ENCODE data around the gene GNB2.
"Not testable (repeated sequence)": the region's sequence is repeated elsewhere in the genome, so short reads cannot be mapped to it uniquely, and the experiment has no call there.

Gene GNB2

DNA sequence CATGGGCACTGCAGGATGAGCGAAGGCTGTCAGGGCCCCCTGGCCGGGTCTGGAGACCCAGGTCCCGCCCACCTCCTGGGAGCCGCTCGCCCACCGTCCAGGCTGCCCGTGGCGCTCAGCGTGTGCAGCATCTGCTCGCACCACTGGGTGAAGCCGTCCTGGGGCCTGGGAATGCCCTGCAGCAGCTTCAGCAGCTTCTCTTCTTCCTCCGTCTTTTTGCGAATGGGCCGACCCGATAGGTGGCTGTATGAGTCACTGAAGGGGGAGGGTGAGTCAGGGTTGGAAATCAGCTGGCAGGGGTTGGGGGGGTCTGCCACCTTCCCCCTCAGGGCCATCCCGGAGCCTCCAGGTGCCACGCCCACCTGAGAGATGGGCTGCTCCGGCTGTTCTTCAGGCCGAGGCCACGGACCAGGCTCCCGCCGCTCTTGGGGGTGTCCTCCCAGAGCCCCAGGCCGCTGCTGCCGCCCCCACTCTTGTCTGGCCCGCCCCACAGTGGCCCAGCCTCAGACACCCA lies 8.7 kb downstream of the GNB2 start:
- no peak for DNase-seq

GRCh38 chr7:100682991-100683658 lies 9.6 kb downstream of the GNB2 start:
- DNase-seq = no peak

- no peak for DNase-seq
Measured at GRCh38 chr7:100683659-100684533, 10.4 kb downstream of the GNB2 start.

- DNase-seq = no peak
Measured at GRCh38 chr7:100684534-100685042, 11.0 kb downstream of the GNB2 start.

DNA sequence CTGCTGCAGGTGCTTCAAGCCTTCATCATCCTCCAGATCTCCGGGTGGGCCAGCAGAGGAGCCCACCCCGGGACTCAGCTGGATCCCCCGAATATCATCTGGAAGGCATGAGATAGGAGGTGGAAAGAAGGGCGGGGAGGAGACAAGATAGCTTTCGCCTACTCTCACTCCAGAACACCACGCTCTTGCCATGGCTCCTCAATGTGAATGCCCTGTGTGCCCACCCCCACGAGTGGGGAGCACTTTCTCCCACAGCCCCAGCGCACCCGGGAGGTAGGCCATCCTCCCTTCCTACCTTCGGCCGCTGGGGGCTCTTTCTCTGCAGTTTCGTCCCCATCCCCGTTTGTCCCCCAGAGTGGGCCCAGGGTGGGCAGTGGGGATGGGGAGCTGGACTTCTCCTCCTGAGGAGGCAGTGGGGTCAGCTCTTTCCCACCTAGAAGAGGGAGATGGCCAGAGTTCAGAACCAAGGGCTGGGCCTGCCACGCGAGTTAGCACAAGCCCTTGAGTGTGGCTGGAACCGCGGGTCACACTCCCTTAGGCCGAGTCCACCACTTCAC lies 11.6 kb downstream of the GNB2 start:
- no peak for DNase-seq

DNA sequence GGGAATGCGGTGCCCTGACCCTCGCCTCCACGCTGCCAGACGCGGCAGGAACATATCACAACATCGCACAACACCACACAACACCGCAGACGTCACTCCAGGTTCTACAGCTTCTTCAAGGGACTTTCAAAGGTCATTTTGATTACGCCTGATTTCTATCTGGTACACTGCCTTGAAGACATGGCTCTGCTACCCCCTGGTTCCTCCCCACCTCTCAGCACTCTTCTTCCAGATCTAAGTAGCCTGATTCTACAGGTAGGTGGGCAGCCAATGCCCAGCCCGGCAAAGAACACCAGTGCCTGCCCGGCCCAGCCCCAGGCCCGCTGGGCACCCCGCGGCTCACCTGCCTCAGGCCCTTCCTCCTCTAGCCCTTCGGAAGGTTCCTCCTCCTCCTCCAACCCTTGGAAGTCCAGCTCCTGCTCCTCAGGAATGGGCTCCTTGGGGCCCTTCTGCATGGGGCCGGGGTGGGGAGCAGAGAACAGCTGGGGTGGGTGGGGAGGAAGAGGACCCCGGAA lies 12.1 kb downstream of the GNB2 start:
- no peak for DNase-seq

- DNase-seq = no peak
Measured at GRCh38 chr7:100686201-100686821, 12.8 kb downstream of the GNB2 start.

DNA sequence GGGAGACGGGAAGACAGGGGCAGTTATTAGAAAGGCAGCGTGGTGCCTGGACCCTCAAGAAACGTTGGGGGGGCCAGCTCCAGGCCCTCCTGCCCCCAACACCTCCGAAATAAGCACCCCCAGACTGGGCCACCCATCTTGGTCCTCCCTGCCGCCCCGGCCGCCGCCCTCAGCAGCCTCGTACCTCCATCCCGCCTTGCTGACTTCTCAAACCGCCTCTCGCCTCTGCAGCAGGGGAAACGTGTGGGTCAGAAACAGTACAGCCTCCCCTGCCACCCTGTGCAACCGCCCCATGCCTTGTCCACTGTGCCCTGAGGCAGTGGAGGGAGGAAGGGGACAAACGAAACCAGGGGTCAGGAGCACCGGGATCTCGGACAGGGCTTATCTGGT lies 13.3 kb downstream of the GNB2 start:
- no peak for DNase-seq

GRCh38 chr7:100687261-100687660 lies 13.7 kb downstream of the GNB2 start:
- DNase-seq = no peak

DNA sequence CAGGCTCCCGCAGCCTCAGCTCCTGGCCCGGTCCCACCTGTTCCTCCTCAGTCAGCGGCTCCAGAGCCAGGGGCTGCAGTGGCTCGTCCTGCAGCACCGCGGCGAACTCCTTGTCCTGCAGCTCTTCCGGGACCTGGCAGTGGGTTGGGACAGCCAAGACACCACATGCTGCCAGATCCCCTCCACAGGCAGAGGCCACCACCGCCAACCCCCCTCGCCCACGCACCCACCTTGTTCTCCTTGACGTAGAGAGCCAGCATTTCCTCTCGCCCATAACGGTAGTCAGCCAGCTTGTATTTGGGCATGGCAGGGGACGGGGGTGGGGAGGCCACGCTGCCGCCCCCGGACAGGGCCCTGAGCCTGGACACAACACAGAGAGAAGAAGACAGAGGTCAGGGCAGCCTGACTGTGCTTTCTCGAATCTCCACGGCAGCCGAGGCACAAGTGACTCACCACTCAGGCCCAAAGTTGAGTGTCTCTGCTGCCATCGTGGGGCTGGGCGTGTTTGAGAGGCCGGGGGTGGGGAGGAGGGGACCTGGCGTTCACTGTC lies 14.3 kb downstream of the GNB2 start:
- DNase-seq = no peak

GRCh38 chr7:100688326-100688860 lies 14.9 kb downstream of the GNB2 start:
- no peak for DNase-seq

DNA sequence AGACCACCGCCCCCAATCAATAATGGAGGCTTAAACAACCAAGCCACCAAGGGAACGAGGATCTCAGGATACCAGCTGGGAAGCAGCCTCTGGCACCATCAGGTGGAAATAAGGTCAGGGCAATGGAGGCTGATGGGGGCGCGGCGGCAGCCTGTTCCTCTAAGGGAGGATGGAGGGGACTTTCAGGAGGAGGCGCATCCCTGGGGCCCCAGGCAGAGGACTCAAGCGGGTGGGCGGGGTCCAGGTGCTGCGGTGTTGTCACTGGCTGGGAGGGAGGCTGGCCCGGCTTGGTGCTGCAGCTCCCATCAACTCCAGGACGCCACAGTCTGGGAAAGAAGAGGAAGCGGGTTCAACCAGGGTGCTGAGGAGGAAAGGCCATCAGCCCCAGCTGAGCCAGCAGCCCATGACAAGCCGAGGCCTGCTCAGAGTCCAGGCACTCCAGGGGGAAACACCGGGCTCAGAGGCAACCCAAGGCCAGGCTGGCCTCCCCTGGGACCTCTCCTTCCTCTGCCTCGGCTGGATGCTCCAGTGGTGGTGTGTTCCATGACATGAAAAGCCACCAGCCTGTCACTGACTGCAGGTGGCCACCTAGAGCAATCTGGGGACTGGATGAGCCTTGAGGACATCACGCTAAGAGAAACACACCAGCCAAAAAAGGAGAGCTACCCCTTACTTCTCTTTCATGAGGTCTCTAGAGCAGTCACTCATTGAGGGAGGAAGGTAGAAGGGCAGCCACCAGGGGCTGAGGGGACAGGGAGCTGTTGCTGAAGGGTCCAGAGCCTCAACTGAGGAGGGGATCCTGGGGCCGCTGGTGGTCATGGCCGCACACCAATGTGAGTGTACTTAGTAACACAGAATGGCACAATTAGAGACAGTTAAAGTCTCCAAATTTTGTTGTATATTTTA lies 15.9 kb downstream of the GNB2 start:
- no peak for DNase-seq

DNA sequence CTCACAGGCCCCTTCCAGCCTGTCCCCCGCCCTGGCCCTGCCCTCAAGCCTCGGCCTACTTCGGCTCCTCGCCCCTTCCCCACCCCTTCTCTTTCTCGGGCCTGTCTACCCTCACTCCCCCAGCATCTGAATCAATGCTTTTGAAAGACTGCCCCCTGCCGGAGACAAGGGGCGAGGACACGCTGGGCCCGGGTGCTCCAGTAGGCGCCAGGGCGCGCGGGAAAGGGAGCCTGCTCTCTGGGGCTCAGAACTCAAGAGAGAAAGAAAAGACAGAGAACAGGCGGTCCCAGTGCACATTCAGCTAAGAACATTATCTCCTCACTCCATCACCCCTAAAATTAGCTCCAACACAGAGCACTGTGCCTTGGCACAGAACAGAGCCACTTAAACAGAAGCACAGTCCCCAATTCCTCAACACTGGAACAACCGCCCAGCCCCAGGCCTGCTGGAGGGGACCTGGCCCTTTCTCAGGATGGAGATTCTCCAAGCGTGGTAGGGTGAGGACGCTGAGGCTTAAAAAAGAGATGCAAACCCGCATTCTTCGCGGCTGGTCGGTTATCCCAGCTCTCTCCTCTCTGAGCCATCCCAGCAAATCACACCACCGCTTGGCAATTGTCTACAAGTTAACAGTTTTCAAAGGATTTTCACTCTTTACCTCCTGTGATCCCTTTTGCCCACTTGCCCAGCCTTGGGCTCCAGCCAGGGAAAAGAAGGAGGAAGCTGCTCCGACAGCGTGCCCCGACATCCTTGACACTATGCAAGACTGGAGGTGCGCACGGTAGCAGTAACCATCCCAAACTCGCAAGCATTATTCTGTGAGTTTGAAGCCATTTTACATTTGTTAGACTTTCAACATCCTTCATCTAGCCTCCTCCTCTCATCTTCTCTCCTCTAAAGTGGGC lies 18.4 kb downstream of the GNB2 start:
- no peak for DNase-seq

- no peak for DNase-seq
Measured at GRCh38 chr7:100692578-100692961, 19.0 kb downstream of the GNB2 start.

- no peak for DNase-seq
Measured at GRCh38 chr7:100693312-100694097, 20.0 kb downstream of the GNB2 start.

DNA sequence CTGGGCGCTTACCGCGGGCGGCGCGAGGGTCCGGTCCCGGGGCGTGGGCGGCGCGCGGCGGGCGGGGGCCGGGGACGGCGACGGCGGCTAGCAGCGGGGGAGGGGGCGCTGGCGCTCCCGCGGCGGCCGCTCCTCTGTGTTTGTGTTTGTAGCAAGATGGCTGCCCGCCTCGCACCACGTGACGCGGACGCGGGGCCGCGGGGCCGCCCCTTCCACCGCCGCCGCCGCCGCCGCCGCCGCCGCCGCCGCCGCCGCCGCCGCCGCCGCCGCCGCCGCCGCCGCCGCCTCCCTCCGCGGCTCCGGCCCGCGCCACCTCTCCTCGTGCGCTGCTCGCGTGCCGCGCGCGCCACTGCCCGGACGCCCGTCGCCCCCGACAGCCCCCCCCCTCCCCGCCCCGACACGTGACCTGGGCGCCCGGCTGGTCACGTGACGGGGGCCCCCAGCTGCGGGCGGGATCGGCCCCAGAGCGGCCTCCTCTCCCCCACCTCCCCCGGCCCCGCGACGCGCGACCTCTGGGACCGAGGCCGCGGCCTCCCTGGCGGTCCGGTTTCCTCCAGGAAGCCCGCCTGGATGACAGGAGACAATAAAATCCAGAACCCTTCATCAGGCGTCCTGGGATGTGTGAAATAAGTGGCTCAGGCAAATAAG lies 20.7 kb downstream of the GNB2 start, which contains the start of gene GIGYF1:
Gene GIGYF1 (minus strand): TSS at position 153 of the 648 bp plus-strand sequence. CDS start 6,012 bp downstream, outside the sequence.
- DNase-seq = no peak

GRCh38 chr7:100696123-100696521 lies 22.6 kb downstream of the GNB2 start:
- no peak for DNase-seq

DNA sequence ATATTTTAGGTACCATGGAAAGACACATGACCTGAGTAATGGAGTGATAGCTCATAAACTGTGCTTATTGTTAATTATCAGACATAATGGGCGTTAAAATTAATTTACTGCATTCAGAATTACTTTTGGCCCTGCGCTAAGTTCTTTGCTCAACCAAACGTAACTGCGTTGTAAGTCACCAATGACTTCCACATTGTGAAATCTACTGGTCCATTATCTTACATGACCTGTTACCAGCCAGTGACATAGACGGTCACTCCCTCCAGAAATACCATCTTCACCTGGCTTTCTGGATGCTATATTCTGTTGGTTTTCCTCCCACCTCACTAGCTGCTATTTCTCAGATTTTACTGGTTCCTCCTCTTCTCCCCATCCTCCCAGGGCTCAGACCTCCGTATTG lies 25.5 kb downstream of the GNB2 start:
- DNase-seq = no peak

DNA sequence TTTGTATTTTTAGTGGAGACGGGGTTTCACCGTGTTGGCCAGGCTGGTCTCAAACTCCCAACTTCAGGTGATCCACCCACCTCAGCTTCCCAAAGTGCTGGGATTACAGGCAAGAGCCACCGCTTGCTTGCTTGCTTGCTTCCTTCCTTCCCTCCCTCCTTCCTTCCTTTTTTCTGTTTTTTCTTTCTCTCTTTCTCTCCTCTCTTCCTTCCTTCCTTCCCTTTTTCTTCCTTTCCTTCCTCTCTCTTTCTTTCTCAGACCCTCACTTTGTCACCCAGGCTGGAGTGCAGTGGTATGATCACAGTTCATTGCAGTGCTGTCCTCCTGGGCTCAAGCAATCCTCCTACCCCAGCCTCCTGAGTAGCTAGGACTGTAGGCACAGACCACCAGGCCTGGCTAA lies 27.5 kb downstream of the GNB2 start:
- not testable (repeated sequence) for DNase-seq

Data from NCI-H2081 treated with DMSO at 0.1 percent for 48 hours (cell line).